A549 (cell line): ENCODE data around the gene BPIFA3. TPM values are rescaled to one million over a fixed set of nuclear protein-coding genes. Genes with fewer than 3 reads are reported as not detected.

Experiments
- ATAC-seq, 2 experiments: fragments of 200-7000 bp in 1 of 2; fragments of >200 bp in 1 of 2; cut with Nextera tagmentation in 1 of 2; cut with Tn5 transposase in 1 of 2; 3 replicates each; pipeline versions ENCODE4 v1.8.0 to v1.9.1; 2018 to 2020; ENCODE audit warnings: mild to moderate bottlenecking in 1 of 2, moderate library complexity in 1 of 2
- CTCF ChIA-PET: fragments of 300-600 bp; sonication (Branson Sonifier 250); formaldehyde crosslinking; extraction: SDS; loops from one replicate; lab custom pipeline; 2021; ENCODE audit warnings: antibody characterized with exemption, inconsistent platforms; lab: Yijun Ruan, JAX
- POLR2A ChIA-PET: fragments of 350-600 bp; formaldehyde crosslinking; extraction: SDS; loops from one replicate; lab custom pipeline; 2021; ENCODE audit warnings: antibody characterized with exemption, inconsistent platforms; lab: Yijun Ruan, JAX
- DNase-seq, 2 experiments: peaks; one replicate each; pipeline versions ENCODE4 v3.0.0 to v3.0.0-alpha.2; 2011 to 2016; ENCODE audit warnings: low read depth in 1 of 2, low spot score in 1 of 2
- FAIRE-seq: peaks from 2 replicates; lab custom pipeline; 2011; peaks lifted over from hg19 to GRCh38; lab: Jason Lieb, UNC
- H3K27ac ChIP-seq, 2 experiments: fragments of >200 bp; sonication (Bioruptor Twin); formaldehyde crosslinking; 3 replicates each; pipeline ENCODE4 v1.5.1; 2016 to 2017
- H3K4me1 ChIP-seq: fragments of >200 bp; sonication (Bioruptor Twin); formaldehyde crosslinking; 3 replicates; pipeline ENCODE4 v1.6.1; 2016
- H3K4me2 ChIP-seq: fragments of >200 bp; sonication (Bioruptor Twin); formaldehyde crosslinking; 3 replicates; pipeline ENCODE4 v1.6.1; 2016
- H3K4me3 ChIP-seq: fragments of >200 bp; sonication (Bioruptor Twin); formaldehyde crosslinking; 3 replicates; pipeline ENCODE4 v1.5.1; 2016
- H3K9me3 ChIP-seq: fragments of >200 bp; sonication (Bioruptor Twin); formaldehyde crosslinking; 3 replicates; pipeline ENCODE4 v1.6.1; 2016
- CHD4 ChIP-seq: fragments of 200-600 bp; sonication (generic); IDR thresholded peaks from 2 replicates; pipeline ENCODE4 v1.6.1; 2016; ENCODE audit warnings: antibody characterized with exemption, mild to moderate bottlenecking, borderline replicate concordance
- FOSL2 ChIP-seq, 2 experiments: fragments of 450-650 bp in 1 of 2; fragments of >200 bp in 1 of 2; sonication (Bioruptor Twin) in 1 of 2; formaldehyde crosslinking; IDR thresholded peaks; 2 replicates each; pipeline versions ENCODE4 v1.5.0 to v1.6.1; 2016 to 2020; ENCODE audit warnings: mild to moderate bottlenecking in 1 of 2, moderate library complexity in 1 of 2
- KDM1A ChIP-seq: fragments of 200-600 bp; sonication (generic); IDR thresholded peaks from 2 replicates; pipeline ENCODE4 v1.6.1; 2016; ENCODE audit warnings: low read depth, mild to moderate bottlenecking
- MAZ ChIP-seq: fragments of 150-350 bp; IDR thresholded peaks from 2 replicates; pipeline ENCODE4 v1.6.1; 2014; ENCODE audit warnings: antibody characterized with exemption, low read depth, low read length, borderline replicate concordance
- RAD21 ChIP-seq, 2 experiments: fragments of >200 bp in 1 of 2; sonication (Bioruptor Twin) in 1 of 2; formaldehyde crosslinking in 1 of 2; IDR thresholded peaks in 1 of 2; conservative IDR thresholded peaks in 1 of 2; 2 replicates in 1 of 2; 3 replicates in 1 of 2; pipeline ENCODE4 v1.6.1; 2012 to 2018; ENCODE audit warnings: inconsistent platforms in 1 of 2
- RARB ChIP-seq: fragments of 250-450 bp; sonication (Bioruptor Pico); IDR thresholded peaks from 2 replicates; pipeline ENCODE4 v1.8.0; 2021; ENCODE audit warnings: mild to moderate bottlenecking, moderate library complexity
- TFCP2L1 ChIP-seq: fragments of 250-450 bp; sonication (Bioruptor Pico); IDR thresholded peaks from 2 replicates; pipeline ENCODE4 v1.5.0; 2021; ENCODE audit warnings: mild to moderate bottlenecking
- ZSCAN20 ChIP-seq: fragments of 250-450 bp; sonication (Bioruptor Pico); IDR thresholded peaks from 2 replicates; pipeline ENCODE4 v1.8.0; 2022; ENCODE audit warnings: mild to moderate bottlenecking, moderate library complexity
- WGBS: methylation state at CpG from one replicate; pipeline ENCODE4 v1.1.6; 2017; ENCODE audit errors: missing lambda C conversion rate; 5-methylcytosine and 5-hydroxymethylcytosine counted together
- polyA plus RNA-seq, 4 experiments: library from polyadenylated mRNA; depleted of rRNA in 3 of 4; stranded (reverse); fragments of >200 nt; fragmentation: RNase III in 1 of 4; extraction: RNeasy Plus Mini Kit Qiagen cat#74134 plus additional on column Dnase treatment in 1 of 4; gene quantifications; 2 replicates in 3 of 4; 3 replicates in 1 of 4; pipeline ENCODE4 v1.2.3, GENCODE V29; 2011 to 2017
- TF ChIP-seq, protein P1 (sequence below): fragments of 200-600 bp; sonication (generic); IDR thresholded peaks from 2 replicates; pipeline ENCODE4 v1.6.1; 2016; ENCODE audit warnings: antibody characterized with exemption, mild to moderate bottlenecking, moderate library complexity
- TF ChIP-seq, protein P2 (sequence below): fragments of >200 bp; sonication (Bioruptor Twin); formaldehyde crosslinking; IDR thresholded peaks from 3 replicates; pipeline ENCODE4 v1.6.1; 2016
- TF ChIP-seq, protein P3 (sequence below): fragments of 250-450 bp; sonication (Bioruptor Pico); IDR thresholded peaks from 2 replicates; pipeline ENCODE4 v1.5.0; 2021; ENCODE audit warnings: mild to moderate bottlenecking, moderate library complexity, borderline replicate concordance
- TF ChIP-seq, protein P4 (sequence below): IDR thresholded peaks from 2 replicates; pipeline ENCODE4 v1.6.1; 2012

The BPIFA3 gene
- polyA plus RNA-seq, 2 of the 4 experiments (the other 2 are of a cell fraction) = not detected

DNA sequence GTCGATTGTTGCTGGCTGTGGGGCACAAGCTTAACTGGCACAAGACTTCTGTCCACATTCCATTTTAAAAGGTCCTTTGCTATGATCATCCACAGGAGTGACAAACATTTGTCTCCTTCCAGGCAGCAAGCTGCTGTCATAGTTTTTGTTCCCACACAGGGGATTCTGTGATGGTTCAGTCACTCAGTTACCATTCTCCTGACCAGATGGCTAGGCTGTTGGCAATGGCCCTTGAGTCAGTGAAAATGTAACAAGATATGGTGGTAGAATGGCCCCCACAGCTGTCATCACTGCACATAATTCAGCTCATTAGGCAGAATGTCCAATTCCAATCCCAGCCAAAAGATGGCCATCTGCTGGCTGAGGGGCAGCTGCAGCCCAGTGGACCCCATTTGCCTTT is 32.3 kb downstream of the BPIFA3 start (continued):
- no peak for TF ChIP-seq ZSCAN20
- no peak for TF ChIP-seq RAD21 (conservative IDR thresholded peaks at IDR 0.05 in 1 of 2, IDR thresholded peaks at IDR 0.05 in 1 of 2)
- no peak for TF ChIP-seq CHD4

DNA sequence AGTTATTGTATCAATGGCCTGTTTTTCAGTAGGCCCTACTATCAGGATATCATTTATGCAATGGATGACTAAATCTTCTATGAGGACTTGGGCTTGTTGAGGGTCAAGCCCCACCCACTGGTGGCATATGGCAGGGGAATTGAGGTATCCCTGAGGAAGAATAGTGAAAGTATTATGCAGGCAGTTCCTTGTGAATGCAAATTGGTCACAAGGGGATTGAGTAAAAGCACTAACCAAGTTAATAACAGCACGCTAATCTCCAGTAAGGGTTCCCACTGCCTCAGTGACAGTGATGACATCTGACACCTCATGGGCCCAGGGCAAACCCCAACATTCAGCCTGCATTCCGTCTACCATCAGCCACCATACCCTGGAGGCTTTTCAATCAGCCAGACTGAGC is 33.5 kb downstream of the BPIFA3 start:
- WGBS = 54% methylated on average over 2 of the region's 2 CpGs
- no peak for DNase-seq
- TF ChIP-seq RARB (CRISPR knock-in tag) = no peak
- TF ChIP-seq, protein P1, sequence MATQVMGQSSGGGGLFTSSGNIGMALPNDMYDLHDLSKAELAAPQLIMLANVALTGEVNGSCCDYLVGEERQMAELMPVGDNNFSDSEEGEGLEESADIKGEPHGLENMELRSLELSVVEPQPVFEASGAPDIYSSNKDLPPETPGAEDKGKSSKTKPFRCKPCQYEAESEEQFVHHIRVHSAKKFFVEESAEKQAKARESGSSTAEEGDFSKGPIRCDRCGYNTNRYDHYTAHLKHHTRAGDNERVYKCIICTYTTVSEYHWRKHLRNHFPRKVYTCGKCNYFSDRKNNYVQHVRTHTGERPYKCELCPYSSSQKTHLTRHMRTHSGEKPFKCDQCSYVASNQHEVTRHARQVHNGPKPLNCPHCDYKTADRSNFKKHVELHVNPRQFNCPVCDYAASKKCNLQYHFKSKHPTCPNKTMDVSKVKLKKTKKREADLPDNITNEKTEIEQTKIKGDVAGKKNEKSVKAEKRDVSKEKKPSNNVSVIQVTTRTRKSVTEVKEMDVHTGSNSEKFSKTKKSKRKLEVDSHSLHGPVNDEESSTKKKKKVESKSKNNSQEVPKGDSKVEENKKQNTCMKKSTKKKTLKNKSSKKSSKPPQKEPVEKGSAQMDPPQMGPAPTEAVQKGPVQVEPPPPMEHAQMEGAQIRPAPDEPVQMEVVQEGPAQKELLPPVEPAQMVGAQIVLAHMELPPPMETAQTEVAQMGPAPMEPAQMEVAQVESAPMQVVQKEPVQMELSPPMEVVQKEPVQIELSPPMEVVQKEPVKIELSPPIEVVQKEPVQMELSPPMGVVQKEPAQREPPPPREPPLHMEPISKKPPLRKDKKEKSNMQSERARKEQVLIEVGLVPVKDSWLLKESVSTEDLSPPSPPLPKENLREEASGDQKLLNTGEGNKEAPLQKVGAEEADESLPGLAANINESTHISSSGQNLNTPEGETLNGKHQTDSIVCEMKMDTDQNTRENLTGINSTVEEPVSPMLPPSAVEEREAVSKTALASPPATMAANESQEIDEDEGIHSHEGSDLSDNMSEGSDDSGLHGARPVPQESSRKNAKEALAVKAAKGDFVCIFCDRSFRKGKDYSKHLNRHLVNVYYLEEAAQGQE = no peak
- TF ChIP-seq ZSCAN20 = no peak
- TF ChIP-seq TFCP2L1 (CRISPR knock-in tag) = no peak
- no peak for TF ChIP-seq FOSL2 (IDR thresholded peaks at IDR 0.05)
- no peak for TF ChIP-seq FOSL2 (CRISPR knock-in tag; IDR thresholded peaks at IDR 0.05)
- TF ChIP-seq, protein P2, sequence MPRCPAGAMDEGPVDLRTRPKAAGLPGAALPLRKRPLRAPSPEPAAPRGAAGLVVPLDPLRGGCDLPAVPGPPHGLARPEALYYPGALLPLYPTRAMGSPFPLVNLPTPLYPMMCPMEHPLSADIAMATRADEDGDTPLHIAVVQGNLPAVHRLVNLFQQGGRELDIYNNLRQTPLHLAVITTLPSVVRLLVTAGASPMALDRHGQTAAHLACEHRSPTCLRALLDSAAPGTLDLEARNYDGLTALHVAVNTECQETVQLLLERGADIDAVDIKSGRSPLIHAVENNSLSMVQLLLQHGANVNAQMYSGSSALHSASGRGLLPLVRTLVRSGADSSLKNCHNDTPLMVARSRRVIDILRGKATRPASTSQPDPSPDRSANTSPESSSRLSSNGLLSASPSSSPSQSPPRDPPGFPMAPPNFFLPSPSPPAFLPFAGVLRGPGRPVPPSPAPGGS = no peak
- TF ChIP-seq, protein P3, sequence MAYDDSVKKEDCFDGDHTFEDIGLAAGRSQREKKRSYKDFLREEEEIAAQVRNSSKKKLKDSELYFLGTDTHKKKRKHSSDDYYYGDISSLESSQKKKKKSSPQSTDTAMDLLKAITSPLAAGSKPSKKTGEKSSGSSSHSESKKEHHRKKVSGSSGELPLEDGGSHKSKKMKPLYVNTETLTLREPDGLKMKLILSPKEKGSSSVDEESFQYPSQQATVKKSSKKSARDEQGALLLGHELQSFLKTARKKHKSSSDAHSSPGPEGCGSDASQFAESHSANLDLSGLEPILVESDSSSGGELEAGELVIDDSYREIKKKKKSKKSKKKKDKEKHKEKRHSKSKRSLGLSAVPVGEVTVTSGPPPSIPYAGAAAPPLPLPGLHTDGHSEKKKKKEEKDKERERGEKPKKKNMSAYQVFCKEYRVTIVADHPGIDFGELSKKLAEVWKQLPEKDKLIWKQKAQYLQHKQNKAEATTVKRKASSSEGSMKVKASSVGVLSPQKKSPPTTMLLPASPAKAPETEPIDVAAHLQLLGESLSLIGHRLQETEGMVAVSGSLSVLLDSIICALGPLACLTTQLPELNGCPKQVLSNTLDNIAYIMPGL (CRISPR knock-in tag) = no peak

DNA sequence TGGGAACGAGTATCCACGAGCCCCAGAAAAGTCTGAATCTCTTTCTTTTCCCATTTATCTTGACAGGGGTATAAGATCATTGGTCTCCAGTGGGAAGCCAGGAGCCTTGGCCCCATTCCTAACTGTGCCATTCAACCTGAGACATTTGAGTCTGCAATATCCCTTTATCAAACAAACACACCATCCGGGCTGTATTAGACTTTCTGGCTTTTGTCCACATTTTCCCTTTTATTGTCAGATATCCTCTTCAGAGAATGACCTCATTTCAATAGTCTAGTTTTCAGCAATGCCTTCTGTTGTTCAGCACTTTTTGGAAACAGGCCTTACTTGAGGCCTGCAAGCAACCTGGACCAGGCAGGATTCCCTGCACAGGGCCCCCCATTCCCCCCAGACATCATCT is 34.3 kb downstream of the BPIFA3 start:
- DNase-seq = no peak
- FAIRE-seq = no peak
- Histone ChIP-seq H3K4me2 (no peak overlapping the region), H3K4me1 (no peaks in the 10 kb centered on the region), H3K4me3 (no peak overlapping the region), H3K9me3 (no peaks in the 10 kb centered on the region), H3K27ac (no peak overlapping the region)
- no peak for ATAC-seq
- ChIA-PET POLR2A (no interaction called here), CTCF (no interaction called here)
- 14% methylated on average over 3 of the region's 3 CpGs for WGBS
- TF ChIP-seq, protein P1 = no peak
- TF ChIP-seq KDM1A (no peak), MAZ (no peak)
- TF ChIP-seq, protein P4, sequence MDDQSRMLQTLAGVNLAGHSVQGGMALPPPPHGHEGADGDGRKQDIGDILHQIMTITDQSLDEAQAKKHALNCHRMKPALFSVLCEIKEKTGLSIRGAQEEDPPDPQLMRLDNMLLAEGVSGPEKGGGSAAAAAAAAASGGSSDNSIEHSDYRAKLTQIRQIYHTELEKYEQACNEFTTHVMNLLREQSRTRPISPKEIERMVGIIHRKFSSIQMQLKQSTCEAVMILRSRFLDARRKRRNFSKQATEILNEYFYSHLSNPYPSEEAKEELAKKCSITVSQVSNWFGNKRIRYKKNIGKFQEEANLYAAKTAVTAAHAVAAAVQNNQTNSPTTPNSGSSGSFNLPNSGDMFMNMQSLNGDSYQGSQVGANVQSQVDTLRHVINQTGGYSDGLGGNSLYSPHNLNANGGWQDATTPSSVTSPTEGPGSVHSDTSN = no peak

More for the DNA sequence above, 33.5 kb downstream of the BPIFA3 start:
- no peaks in the 10 kb centered on the region for H3K4me1 ChIP-seq
- no peak overlapping the region for H3K4me2 ChIP-seq
- POLR2A ChIA-PET = no interaction called here
- H3K27ac ChIP-seq = no peak overlapping the region
- no peak for FAIRE-seq
- CTCF ChIA-PET = interaction anchor here (0.7 kb wide), 1 partner anchor 340 kb away, joined by 3 read pairs; no protein-coding TSS in a partner anchor
- no peak overlapping the region for H3K4me3 ChIP-seq
- H3K9me3 ChIP-seq = no peaks in the 10 kb centered on the region
- no peak for ATAC-seq
